ENCODE measurements around the gene ORMDL2. TPM values are rescaled to one million over a fixed set of nuclear protein-coding genes. Genes with fewer than 3 reads are reported as not detected.

Gene ORMDL2
- polyA plus RNA-seq, 1 donor from 2014 or later: 11.5 TPM

DNA sequence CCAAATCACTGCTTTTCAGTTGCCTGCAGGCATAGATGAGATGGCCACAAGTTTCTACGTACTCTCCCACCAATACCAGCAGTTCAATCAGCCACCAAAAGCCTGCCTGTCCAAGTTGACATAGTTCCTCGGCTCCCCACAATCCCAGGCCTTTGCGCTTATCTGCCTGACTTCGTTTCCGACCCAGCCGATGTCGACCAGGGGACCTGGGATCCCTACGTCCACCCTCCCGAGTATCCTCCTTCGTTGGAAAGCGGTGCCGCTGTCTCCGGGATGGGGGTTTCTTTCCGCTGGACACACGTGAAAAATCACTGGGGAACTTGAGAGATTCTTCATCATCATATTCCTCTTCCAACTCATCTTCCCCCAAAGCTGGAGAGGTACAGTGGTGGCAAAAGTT is 10.0 kb downstream of the ORMDL2 start:
- H3K9me3 ChIP-seq (ENCODE audit: low read length): no peaks in the 10 kb centered on the region
- H3K9me2 ChIP-seq (ENCODE audit: insufficient read depth, low read length): no peaks in the 10 kb centered on the region
- H3K4me2 ChIP-seq (ENCODE audit: low read length): peak overlapping the region; percentile 25
- no peak overlapping the region for H3K9ac ChIP-seq (ENCODE audit: low read length)
- peaks cover 55% of the 10 kb centered on the region for H3K79me2 ChIP-seq (replicated peaks; ENCODE audit: insufficient read depth, low read length)
- H3K4me3 ChIP-seq (ENCODE audit: low read length): peak overlapping the region; percentile 100
- no peak overlapping the region for H3K27ac ChIP-seq (ENCODE audit: low read length)
- H3F3A ChIP-seq (ENCODE audit: insufficient read depth, low read length, poor library complexity, severe bottlenecking): peaks cover 7% of the 10 kb centered on the region
- TF ChIP-seq POLR2AphosphoS5 (IDR thresholded peaks at IDR 0.05) (no peak), MXI1 (conservative IDR thresholded peaks at IDR 0.05; ENCODE audit: poor library complexity, severe bottlenecking) (no peak), RAD21 (conservative IDR thresholded peaks at IDR 0.05) (no peak), EP300 (conservative IDR thresholded peaks at IDR 0.05; ENCODE audit: poor library complexity, severe bottlenecking) (no peak), SMC3 (conservative IDR thresholded peaks at IDR 0.05; ENCODE audit: poor library complexity) (no peak), TAF1 (IDR thresholded peaks at IDR 0.05; ENCODE audit: low read depth) (no peak), EZH2 (IDR thresholded peaks at IDR 0.05; ENCODE audit: borderline replicate concordance, insufficient read depth, low read length, poor library complexity, severe bottlenecking) (no peak)
- TF ChIP-seq, protein P1, sequence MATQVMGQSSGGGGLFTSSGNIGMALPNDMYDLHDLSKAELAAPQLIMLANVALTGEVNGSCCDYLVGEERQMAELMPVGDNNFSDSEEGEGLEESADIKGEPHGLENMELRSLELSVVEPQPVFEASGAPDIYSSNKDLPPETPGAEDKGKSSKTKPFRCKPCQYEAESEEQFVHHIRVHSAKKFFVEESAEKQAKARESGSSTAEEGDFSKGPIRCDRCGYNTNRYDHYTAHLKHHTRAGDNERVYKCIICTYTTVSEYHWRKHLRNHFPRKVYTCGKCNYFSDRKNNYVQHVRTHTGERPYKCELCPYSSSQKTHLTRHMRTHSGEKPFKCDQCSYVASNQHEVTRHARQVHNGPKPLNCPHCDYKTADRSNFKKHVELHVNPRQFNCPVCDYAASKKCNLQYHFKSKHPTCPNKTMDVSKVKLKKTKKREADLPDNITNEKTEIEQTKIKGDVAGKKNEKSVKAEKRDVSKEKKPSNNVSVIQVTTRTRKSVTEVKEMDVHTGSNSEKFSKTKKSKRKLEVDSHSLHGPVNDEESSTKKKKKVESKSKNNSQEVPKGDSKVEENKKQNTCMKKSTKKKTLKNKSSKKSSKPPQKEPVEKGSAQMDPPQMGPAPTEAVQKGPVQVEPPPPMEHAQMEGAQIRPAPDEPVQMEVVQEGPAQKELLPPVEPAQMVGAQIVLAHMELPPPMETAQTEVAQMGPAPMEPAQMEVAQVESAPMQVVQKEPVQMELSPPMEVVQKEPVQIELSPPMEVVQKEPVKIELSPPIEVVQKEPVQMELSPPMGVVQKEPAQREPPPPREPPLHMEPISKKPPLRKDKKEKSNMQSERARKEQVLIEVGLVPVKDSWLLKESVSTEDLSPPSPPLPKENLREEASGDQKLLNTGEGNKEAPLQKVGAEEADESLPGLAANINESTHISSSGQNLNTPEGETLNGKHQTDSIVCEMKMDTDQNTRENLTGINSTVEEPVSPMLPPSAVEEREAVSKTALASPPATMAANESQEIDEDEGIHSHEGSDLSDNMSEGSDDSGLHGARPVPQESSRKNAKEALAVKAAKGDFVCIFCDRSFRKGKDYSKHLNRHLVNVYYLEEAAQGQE (IDR thresholded peaks at IDR 0.05; ENCODE audit: borderline replicate concordance): no peak
- TF ChIP-seq, protein P2, sequence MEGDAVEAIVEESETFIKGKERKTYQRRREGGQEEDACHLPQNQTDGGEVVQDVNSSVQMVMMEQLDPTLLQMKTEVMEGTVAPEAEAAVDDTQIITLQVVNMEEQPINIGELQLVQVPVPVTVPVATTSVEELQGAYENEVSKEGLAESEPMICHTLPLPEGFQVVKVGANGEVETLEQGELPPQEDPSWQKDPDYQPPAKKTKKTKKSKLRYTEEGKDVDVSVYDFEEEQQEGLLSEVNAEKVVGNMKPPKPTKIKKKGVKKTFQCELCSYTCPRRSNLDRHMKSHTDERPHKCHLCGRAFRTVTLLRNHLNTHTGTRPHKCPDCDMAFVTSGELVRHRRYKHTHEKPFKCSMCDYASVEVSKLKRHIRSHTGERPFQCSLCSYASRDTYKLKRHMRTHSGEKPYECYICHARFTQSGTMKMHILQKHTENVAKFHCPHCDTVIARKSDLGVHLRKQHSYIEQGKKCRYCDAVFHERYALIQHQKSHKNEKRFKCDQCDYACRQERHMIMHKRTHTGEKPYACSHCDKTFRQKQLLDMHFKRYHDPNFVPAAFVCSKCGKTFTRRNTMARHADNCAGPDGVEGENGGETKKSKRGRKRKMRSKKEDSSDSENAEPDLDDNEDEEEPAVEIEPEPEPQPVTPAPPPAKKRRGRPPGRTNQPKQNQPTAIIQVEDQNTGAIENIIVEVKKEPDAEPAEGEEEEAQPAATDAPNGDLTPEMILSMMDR (IDR thresholded peaks at IDR 0.05; ENCODE audit: poor library complexity, severe bottlenecking): no peak
- no peak overlapping the region for H2AFZ ChIP-seq (ENCODE audit: low read depth, low read length)
- H3K27me3 ChIP-seq (ENCODE audit: insufficient read depth, low read depth, low read length): no peaks in the 10 kb centered on the region
- peaks cover 2% of the 10 kb centered on the region for H3K36me3 ChIP-seq (ENCODE audit: insufficient read depth, low read length)
- H4K20me1 ChIP-seq (ENCODE audit: insufficient read depth): no peaks in the 10 kb centered on the region

- H4K20me1 ChIP-seq (ENCODE audit: insufficient read depth): no peaks in the 10 kb centered on the region
- H3K79me2 ChIP-seq (replicated peaks; ENCODE audit: insufficient read depth, low read length): peaks cover 55% of the 10 kb centered on the region
- H3K27ac ChIP-seq (ENCODE audit: low read length): no peak overlapping the region
- no peaks in the 10 kb centered on the region for H3K27me3 ChIP-seq (ENCODE audit: insufficient read depth, low read depth, low read length)
- no peak overlapping the region for H3K9ac ChIP-seq (ENCODE audit: low read length)
- H3K9me2 ChIP-seq (ENCODE audit: insufficient read depth, low read length): no peaks in the 10 kb centered on the region
- peaks cover 7% of the 10 kb centered on the region for H3F3A ChIP-seq (ENCODE audit: insufficient read depth, low read length, poor library complexity, severe bottlenecking)
- H3K36me3 ChIP-seq (ENCODE audit: insufficient read depth, low read length): no peaks in the 10 kb centered on the region
- H3K4me2 ChIP-seq (ENCODE audit: low read length): peak overlapping the region; percentile 51
- H3K9me3 ChIP-seq (ENCODE audit: low read length): no peaks in the 10 kb centered on the region
- TF ChIP-seq RAD21 (conservative IDR thresholded peaks at IDR 0.05): no peak
- no peak for TF ChIP-seq TAF1 (IDR thresholded peaks at IDR 0.05; ENCODE audit: low read depth)
- TF ChIP-seq, protein P2 (IDR thresholded peaks at IDR 0.05; ENCODE audit: poor library complexity, severe bottlenecking): no peak
- TF ChIP-seq EP300 (conservative IDR thresholded peaks at IDR 0.05; ENCODE audit: poor library complexity, severe bottlenecking): no peak
- TF ChIP-seq, protein P1 (IDR thresholded peaks at IDR 0.05; ENCODE audit: borderline replicate concordance): no peak
- no peak for TF ChIP-seq POLR2AphosphoS5 (IDR thresholded peaks at IDR 0.05)
- no peak overlapping the region for H2AFZ ChIP-seq (ENCODE audit: low read depth, low read length)
- peak overlapping the region; percentile 100 for H3K4me3 ChIP-seq (ENCODE audit: low read length)
Measured at GRCh38 chr12:55828357-55828756, 10.5 kb downstream of the ORMDL2 start.
